NB4 (cell line): ENCODE measurements around the gene FARP1.

Experiments
- POLR2A ChIP-seq: IDR thresholded peaks from 2 replicates; pipeline ENCODE4 v1.6.1; 2011; ENCODE audit warnings: mild to moderate bottlenecking; ENCODE audit not compliant: insufficient read length; ENCODE audit errors: extremely low read depth
- TF ChIP-seq, protein P1 (sequence below): IDR thresholded peaks from one replicate; pipeline ENCODE4 v1.5.1; 2012; ENCODE audit warnings: low read depth, low read length

DNA sequence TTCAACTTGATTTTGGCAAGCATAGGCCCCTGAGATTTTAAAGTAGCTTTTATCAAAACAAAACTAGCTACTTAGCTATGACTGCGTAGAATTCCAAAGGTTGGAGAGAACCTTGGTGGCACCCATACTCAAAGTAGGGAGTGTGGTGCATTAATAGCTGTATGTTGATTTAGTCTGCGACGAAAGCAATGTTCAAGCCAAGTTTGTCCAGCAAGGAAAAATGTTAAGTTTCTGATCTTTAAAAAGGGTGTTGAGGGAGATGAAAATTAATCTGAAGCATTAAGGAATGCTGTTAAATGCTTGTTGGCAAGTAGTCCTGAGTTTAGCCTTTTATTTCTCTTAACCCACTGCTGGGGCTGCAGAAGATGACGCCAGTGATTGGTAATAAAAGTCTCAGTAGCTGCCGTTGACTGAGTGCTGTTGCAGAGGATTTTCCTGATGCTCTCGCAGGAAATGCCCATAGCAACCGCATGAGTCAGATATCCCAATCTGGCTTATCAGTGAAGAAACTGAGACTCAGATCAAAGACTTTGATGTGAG, 110.1 kb downstream of the FARP1 start:
- TF ChIP-seq, protein P1, sequence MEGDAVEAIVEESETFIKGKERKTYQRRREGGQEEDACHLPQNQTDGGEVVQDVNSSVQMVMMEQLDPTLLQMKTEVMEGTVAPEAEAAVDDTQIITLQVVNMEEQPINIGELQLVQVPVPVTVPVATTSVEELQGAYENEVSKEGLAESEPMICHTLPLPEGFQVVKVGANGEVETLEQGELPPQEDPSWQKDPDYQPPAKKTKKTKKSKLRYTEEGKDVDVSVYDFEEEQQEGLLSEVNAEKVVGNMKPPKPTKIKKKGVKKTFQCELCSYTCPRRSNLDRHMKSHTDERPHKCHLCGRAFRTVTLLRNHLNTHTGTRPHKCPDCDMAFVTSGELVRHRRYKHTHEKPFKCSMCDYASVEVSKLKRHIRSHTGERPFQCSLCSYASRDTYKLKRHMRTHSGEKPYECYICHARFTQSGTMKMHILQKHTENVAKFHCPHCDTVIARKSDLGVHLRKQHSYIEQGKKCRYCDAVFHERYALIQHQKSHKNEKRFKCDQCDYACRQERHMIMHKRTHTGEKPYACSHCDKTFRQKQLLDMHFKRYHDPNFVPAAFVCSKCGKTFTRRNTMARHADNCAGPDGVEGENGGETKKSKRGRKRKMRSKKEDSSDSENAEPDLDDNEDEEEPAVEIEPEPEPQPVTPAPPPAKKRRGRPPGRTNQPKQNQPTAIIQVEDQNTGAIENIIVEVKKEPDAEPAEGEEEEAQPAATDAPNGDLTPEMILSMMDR, result no peak
- TF ChIP-seq POLR2A, result no peak
